ENCODE results near the gene RAB27B.

DNA sequence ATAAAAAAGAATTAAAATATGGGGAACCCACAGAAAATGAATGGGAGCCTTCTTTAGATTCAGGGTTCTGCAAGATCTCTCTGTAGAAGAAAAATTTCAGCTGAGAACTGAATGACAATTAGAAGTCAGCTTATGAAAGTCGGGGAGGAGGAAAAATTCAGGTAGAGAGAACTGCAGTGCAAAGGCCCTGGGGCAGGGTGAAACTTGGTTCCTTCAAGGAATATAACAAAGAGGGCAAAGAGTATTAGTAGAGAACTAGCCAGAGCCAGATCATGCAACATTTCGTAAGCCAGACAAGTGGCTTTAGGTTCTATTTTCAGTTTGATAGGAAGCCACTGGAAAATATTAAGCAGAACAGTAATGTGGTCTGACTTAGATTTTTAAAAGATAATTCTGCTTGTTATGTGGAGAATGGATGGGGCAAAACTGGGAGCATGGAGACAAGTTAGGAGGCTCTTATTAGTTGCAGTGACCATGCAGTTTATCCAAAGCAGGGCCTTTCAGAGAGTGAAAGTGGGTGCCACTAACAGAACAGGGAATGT lies 27.9 kb downstream of the RAB27B start:
- TF ChIP-seq, protein P1, sequence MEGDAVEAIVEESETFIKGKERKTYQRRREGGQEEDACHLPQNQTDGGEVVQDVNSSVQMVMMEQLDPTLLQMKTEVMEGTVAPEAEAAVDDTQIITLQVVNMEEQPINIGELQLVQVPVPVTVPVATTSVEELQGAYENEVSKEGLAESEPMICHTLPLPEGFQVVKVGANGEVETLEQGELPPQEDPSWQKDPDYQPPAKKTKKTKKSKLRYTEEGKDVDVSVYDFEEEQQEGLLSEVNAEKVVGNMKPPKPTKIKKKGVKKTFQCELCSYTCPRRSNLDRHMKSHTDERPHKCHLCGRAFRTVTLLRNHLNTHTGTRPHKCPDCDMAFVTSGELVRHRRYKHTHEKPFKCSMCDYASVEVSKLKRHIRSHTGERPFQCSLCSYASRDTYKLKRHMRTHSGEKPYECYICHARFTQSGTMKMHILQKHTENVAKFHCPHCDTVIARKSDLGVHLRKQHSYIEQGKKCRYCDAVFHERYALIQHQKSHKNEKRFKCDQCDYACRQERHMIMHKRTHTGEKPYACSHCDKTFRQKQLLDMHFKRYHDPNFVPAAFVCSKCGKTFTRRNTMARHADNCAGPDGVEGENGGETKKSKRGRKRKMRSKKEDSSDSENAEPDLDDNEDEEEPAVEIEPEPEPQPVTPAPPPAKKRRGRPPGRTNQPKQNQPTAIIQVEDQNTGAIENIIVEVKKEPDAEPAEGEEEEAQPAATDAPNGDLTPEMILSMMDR (tag by site-specific recombination; IDR thresholded peaks at IDR 0.05), result no peak
- TF ChIP-seq ZSCAN30 (tag by site-specific recombination; IDR thresholded peaks at IDR 0.05), result no peak

Data from HEK293 (cell line).